ENCODE measurements around the gene SLN. TPM values are rescaled to one million over a fixed set of nuclear protein-coding genes. Genes with fewer than 3 reads are reported as not detected.
A peak's percentile ranks its signal among the peaks of the same experiment; 100 is the strongest.

Gene SLN
- total RNA-seq, 1 experiment from 2014 or later = not detected

- BruUV-seq (replicated peaks) = no TSS peak
- intact Hi-C loops (cut with micrococcal nuclease) = no loop called here
Observed at GRCh38 chr11:107757661-107758060, 45.8 kb upstream of the SLN start.

DNA sequence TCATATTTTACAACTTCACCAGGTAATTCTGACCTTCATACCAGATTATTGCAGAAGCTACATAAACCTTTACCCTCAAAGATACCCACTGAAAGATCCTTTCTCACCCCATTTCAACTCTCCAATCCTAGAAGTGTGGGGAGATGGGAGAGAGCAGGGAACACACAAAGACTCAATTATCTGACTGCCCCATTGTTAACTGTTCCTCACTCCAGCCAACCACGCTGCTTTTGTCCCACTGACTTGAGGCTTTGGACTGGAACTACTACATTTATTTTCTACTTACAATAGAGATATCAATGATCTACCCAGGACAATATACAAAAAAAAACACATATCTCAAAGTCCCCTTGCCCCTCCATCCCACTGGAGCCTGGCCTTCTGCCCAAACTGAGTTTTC, 44.7 kb upstream of the SLN start:
- Histone ChIP-seq H3K4me1 (ENCODE audit: control insufficient read depth in 1 of 2, insufficient read depth in 2 of 2, low read length in 2 of 2) (no peaks in the 10 kb centered on the region), H3K27ac (ENCODE audit: low read depth, low read length) (no peak overlapping the region), H3K9ac (ENCODE audit: low read length) (no peak overlapping the region), H2AFZ (ENCODE audit: low read depth, low read length, poor library complexity, severe bottlenecking) (no peak overlapping the region), H3K9me2 (ENCODE audit: insufficient read depth) (no peaks in the 10 kb centered on the region), H3K36me3 (ENCODE audit: control insufficient read depth in 1 of 2, insufficient read depth in 2 of 2, low read length in 2 of 2) (no peaks in the 10 kb centered on the region), H3K9me3 (ENCODE audit: control insufficient read depth in 1 of 2, insufficient read depth in 1 of 2, low read depth in 1 of 2, low read length in 2 of 2) (no peaks in the 10 kb centered on the region), H3K4me3 (replicated peaks in 1 of 2; ENCODE audit: low read depth in 1 of 2, low read length in 2 of 2) (no peak overlapping the region), H3K27me3 (ENCODE audit: insufficient read depth, low read length) (no peaks in the 10 kb centered on the region), H3K4me2 (ENCODE audit: low read length) (no peak overlapping the region), H3K79me2 (ENCODE audit: insufficient read depth, low read length) (no peaks in the 10 kb centered on the region), H4K20me1 (ENCODE audit: insufficient read depth) (no peaks in the 10 kb centered on the region)
- intact Hi-C loops (cut with micrococcal nuclease) = no loop called here
- no peak for TF ChIP-seq ZFX (IDR thresholded peaks at IDR 0.05)
- no peak for TF ChIP-seq YY1 (IDR thresholded peaks at IDR 0.05; ENCODE audit: extremely low read depth, insufficient replicate concordance, low read depth, low read length)
- no peak for TF ChIP-seq FOSL1 (IDR thresholded peaks at IDR 0.05; ENCODE audit: low read depth)
- TF ChIP-seq, protein P1, sequence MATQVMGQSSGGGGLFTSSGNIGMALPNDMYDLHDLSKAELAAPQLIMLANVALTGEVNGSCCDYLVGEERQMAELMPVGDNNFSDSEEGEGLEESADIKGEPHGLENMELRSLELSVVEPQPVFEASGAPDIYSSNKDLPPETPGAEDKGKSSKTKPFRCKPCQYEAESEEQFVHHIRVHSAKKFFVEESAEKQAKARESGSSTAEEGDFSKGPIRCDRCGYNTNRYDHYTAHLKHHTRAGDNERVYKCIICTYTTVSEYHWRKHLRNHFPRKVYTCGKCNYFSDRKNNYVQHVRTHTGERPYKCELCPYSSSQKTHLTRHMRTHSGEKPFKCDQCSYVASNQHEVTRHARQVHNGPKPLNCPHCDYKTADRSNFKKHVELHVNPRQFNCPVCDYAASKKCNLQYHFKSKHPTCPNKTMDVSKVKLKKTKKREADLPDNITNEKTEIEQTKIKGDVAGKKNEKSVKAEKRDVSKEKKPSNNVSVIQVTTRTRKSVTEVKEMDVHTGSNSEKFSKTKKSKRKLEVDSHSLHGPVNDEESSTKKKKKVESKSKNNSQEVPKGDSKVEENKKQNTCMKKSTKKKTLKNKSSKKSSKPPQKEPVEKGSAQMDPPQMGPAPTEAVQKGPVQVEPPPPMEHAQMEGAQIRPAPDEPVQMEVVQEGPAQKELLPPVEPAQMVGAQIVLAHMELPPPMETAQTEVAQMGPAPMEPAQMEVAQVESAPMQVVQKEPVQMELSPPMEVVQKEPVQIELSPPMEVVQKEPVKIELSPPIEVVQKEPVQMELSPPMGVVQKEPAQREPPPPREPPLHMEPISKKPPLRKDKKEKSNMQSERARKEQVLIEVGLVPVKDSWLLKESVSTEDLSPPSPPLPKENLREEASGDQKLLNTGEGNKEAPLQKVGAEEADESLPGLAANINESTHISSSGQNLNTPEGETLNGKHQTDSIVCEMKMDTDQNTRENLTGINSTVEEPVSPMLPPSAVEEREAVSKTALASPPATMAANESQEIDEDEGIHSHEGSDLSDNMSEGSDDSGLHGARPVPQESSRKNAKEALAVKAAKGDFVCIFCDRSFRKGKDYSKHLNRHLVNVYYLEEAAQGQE (IDR thresholded peaks at IDR 0.05; ENCODE audit: low read depth) = no peak
- no peak for TF ChIP-seq SIN3A (IDR thresholded peaks at IDR 0.05; ENCODE audit: low read depth)
- TF ChIP-seq JUND (IDR thresholded peaks at IDR 0.05) = no peak
- TF ChIP-seq ELF1 (IDR thresholded peaks at IDR 0.05; ENCODE audit: borderline replicate concordance, low read depth) = no peak
- no peak for TF ChIP-seq SRF (IDR thresholded peaks at IDR 0.05; ENCODE audit: low read depth)
- TF ChIP-seq POLR2A (IDR thresholded peaks at IDR 0.05; ENCODE audit: borderline replicate concordance, extremely low read depth, insufficient read depth, insufficient read length) = no peak
- TF ChIP-seq EGR1 (IDR thresholded peaks at IDR 0.05; ENCODE audit: low read depth) = no peak
- TF ChIP-seq POLR2AphosphoS5 (IDR thresholded peaks at IDR 0.05; ENCODE audit: low read depth, low read length) = no peak
- no peak for TF ChIP-seq EZH2 (IDR thresholded peaks at IDR 0.05)
- ChIA-PET POLR2A (no interaction called here), RAD21 (ENCODE audit: low non-redundant PET in 1 of 2, low total read pairs in 2 of 2, uncharacterized antibody in 2 of 2, unreplicated experiment in 2 of 2) (no interaction called here), CTCF (interaction anchor here (1.0 kb wide), 1 partner anchor 15 kb away, joined by 7 read pairs; no protein-coding TSS in a partner anchor)
- DNase-seq (ENCODE audit: low read depth, low spot score) (no peak), ATAC-seq (no peak)
- no TSS peak for BruUV-seq (replicated peaks)

More at GRCh38 chr11:107757661-107758060, 45.8 kb upstream of the SLN start:
- no peaks in the 10 kb centered on the region for H3K27me3 ChIP-seq (ENCODE audit: insufficient read depth, low read length)
- H4K20me1 ChIP-seq (ENCODE audit: insufficient read depth) = no peaks in the 10 kb centered on the region; the same call in 1 of the 2 replicates
- peak; percentile 5 to 52 (median 42); a peak in 4 of 6 replicates for TF ChIP-seq CTCF (IDR thresholded peaks at IDR 0.05 in 2 of 3, conservative IDR thresholded peaks at IDR 0.05 in 1 of 3; ENCODE audit: borderline replicate concordance in 1 of 3, insufficient read depth in 1 of 3, low read depth in 2 of 3, low read length in 2 of 3)
- no peak for TF ChIP-seq ELF1 (IDR thresholded peaks at IDR 0.05; ENCODE audit: borderline replicate concordance, low read depth)
- 0 out of 2 replicates have a peak, but pooled peaks have one; percentile 14 for TF ChIP-seq RAD21 (IDR thresholded peaks at IDR 0.05; ENCODE audit: low read depth)
- ATAC-seq (peak; percentile 85), DNase-seq (ENCODE audit: low read depth, low spot score) (no peak)
- no peaks in the 10 kb centered on the region for H3K4me1 ChIP-seq (ENCODE audit: control insufficient read depth in 1 of 2, insufficient read depth in 2 of 2, low read length in 2 of 2)
- H3K9me2 ChIP-seq (ENCODE audit: insufficient read depth) = no peaks in the 10 kb centered on the region
- H3K4me3 ChIP-seq (replicated peaks in 1 of 2; ENCODE audit: low read depth in 1 of 2, low read length in 2 of 2) = no peak overlapping the region
- no peaks in the 10 kb centered on the region for H3K9me3 ChIP-seq (ENCODE audit: control insufficient read depth in 1 of 2, insufficient read depth in 1 of 2, low read depth in 1 of 2, low read length in 2 of 2)
- no peaks in the 10 kb centered on the region for H3K79me2 ChIP-seq (ENCODE audit: insufficient read depth, low read length)
- no peak overlapping the region for H3K9ac ChIP-seq (ENCODE audit: low read length)
- no peak overlapping the region for H3K27ac ChIP-seq (ENCODE audit: low read depth, low read length)
- no peaks in the 10 kb centered on the region for H3K36me3 ChIP-seq (ENCODE audit: control insufficient read depth in 1 of 2, insufficient read depth in 2 of 2, low read length in 2 of 2)
- no peak overlapping the region for H3K4me2 ChIP-seq (ENCODE audit: low read length)
- H2AFZ ChIP-seq (ENCODE audit: low read depth, low read length, poor library complexity, severe bottlenecking) = peak overlapping the region; percentile 80
- ChIA-PET CTCF (interaction anchor here (0.9 to 1.1 kb wide), 3 partner anchors 10 to 139 kb away, joined by 3 to 4 read pairs (median 3); no protein-coding TSS in a partner anchor), POLR2A (no interaction called here), RAD21 (ENCODE audit: low non-redundant PET in 1 of 2, low total read pairs in 2 of 2, uncharacterized antibody in 2 of 2, unreplicated experiment in 2 of 2) (no interaction called here)

Measured in HCT116 (cell line).